Measurements from ENCODE around the gene HK1.

GRCh38 chr10:69281507-69282413 lies 3.5 kb downstream of the HK1 start:
- TF ChIP-seq, protein P1, sequence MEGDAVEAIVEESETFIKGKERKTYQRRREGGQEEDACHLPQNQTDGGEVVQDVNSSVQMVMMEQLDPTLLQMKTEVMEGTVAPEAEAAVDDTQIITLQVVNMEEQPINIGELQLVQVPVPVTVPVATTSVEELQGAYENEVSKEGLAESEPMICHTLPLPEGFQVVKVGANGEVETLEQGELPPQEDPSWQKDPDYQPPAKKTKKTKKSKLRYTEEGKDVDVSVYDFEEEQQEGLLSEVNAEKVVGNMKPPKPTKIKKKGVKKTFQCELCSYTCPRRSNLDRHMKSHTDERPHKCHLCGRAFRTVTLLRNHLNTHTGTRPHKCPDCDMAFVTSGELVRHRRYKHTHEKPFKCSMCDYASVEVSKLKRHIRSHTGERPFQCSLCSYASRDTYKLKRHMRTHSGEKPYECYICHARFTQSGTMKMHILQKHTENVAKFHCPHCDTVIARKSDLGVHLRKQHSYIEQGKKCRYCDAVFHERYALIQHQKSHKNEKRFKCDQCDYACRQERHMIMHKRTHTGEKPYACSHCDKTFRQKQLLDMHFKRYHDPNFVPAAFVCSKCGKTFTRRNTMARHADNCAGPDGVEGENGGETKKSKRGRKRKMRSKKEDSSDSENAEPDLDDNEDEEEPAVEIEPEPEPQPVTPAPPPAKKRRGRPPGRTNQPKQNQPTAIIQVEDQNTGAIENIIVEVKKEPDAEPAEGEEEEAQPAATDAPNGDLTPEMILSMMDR (IDR thresholded peaks at IDR 0.05; ENCODE audit: low read depth, low read length, missing input control), result no peak
- no peak for TF ChIP-seq GABPA (IDR thresholded peaks at IDR 0.05 in 1 of 2, conservative IDR thresholded peaks at IDR 0.05 in 1 of 2)
- TF ChIP-seq TAF1 (conservative IDR thresholded peaks at IDR 0.05), result no peak
- TF ChIP-seq, protein P2, sequence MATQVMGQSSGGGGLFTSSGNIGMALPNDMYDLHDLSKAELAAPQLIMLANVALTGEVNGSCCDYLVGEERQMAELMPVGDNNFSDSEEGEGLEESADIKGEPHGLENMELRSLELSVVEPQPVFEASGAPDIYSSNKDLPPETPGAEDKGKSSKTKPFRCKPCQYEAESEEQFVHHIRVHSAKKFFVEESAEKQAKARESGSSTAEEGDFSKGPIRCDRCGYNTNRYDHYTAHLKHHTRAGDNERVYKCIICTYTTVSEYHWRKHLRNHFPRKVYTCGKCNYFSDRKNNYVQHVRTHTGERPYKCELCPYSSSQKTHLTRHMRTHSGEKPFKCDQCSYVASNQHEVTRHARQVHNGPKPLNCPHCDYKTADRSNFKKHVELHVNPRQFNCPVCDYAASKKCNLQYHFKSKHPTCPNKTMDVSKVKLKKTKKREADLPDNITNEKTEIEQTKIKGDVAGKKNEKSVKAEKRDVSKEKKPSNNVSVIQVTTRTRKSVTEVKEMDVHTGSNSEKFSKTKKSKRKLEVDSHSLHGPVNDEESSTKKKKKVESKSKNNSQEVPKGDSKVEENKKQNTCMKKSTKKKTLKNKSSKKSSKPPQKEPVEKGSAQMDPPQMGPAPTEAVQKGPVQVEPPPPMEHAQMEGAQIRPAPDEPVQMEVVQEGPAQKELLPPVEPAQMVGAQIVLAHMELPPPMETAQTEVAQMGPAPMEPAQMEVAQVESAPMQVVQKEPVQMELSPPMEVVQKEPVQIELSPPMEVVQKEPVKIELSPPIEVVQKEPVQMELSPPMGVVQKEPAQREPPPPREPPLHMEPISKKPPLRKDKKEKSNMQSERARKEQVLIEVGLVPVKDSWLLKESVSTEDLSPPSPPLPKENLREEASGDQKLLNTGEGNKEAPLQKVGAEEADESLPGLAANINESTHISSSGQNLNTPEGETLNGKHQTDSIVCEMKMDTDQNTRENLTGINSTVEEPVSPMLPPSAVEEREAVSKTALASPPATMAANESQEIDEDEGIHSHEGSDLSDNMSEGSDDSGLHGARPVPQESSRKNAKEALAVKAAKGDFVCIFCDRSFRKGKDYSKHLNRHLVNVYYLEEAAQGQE (IDR thresholded peaks at IDR 0.05), result no peak
- no peak for TF ChIP-seq JUND (IDR thresholded peaks at IDR 0.05)
- no peak for TF ChIP-seq ATF3 (IDR thresholded peaks at IDR 0.05)
- TF ChIP-seq EGR1 (IDR thresholded peaks at IDR 0.05; ENCODE audit: low read depth in 2 of 2), result no peak
- TF ChIP-seq, protein P3, sequence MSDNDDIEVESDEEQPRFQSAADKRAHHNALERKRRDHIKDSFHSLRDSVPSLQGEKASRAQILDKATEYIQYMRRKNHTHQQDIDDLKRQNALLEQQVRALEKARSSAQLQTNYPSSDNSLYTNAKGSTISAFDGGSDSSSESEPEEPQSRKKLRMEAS (IDR thresholded peaks at IDR 0.05), result no peak
- no peak for TF ChIP-seq SP1 (IDR thresholded peaks at IDR 0.05)

Measured in liver (tissue), 3 donors.